WTC11 (cell line): Measurements from ENCODE around the gene HOXC11. TPM values are rescaled to one million over a fixed set of nuclear protein-coding genes. Genes with fewer than 3 reads are reported as not detected.

Experiments used
- ATAC-seq: fragments of 200-7000 bp; cut with Tn5 transposase; 2 replicates; pipeline ENCODE4 v1.10.0; 2021; ENCODE audit warnings: mild to moderate bottlenecking, moderate library complexity
- CTCF ChIA-PET: fragments of 300-600 bp; sonication (Branson Sonifier 250); formaldehyde crosslinking; loops from one replicate; lab custom pipeline; 2021; ENCODE audit warnings: antibody characterized with exemption; lab: Charles Lee
- POLR2A ChIA-PET: fragments of 350-600 bp; sonication (Branson Sonifier 250); formaldehyde crosslinking; loops from one replicate; lab custom pipeline; 2021; ENCODE audit warnings: antibody characterized with exemption; lab: Charles Lee
- DNase-seq: peaks from one replicate; pipeline ENCODE4 v3.0.0; 2021; ENCODE audit warnings: low spot score
- H3K27ac Mint-ChIP-seq: 2 replicates; pipeline ENCODE4 v1.8.0; 2021; ENCODE audit warnings: mixed read lengths
- H3K27me3 Mint-ChIP-seq: 2 replicates; pipeline ENCODE4 v1.8.0; 2021; ENCODE audit warnings: low read depth, mild to moderate bottlenecking, moderate library complexity, mixed read lengths
- H3K36me3 Mint-ChIP-seq: 2 replicates; pipeline ENCODE4 v1.8.0; 2021; ENCODE audit warnings: mixed read lengths
- H3K4me1 Mint-ChIP-seq: 2 replicates; pipeline ENCODE4 v1.8.0; 2022; ENCODE audit warnings: mixed read lengths
- H3K4me3 Mint-ChIP-seq: 2 replicates; pipeline ENCODE4 v1.8.0; 2021; ENCODE audit warnings: mild to moderate bottlenecking, moderate library complexity, mixed read lengths
- H3K9me3 Mint-ChIP-seq: 2 replicates; pipeline ENCODE4 v1.8.0; 2021; ENCODE audit warnings: mixed read lengths
- CREB1 ChIP-seq: sonication (generic); formaldehyde crosslinking; IDR thresholded peaks from 2 replicates; pipeline ENCODE4 v1.8.0; 2023; ENCODE audit warnings: mild to moderate bottlenecking, missing genetic modification reagents
- E2F5 ChIP-seq: sonication (generic); formaldehyde crosslinking; IDR thresholded peaks from 2 replicates; pipeline ENCODE4 v1.8.1; 2022; ENCODE audit warnings: mild to moderate bottlenecking, moderate library complexity, missing genetic modification reagents
- FOXK1 ChIP-seq: sonication (generic); formaldehyde crosslinking; IDR thresholded peaks from 2 replicates; pipeline ENCODE4 v1.8.0; 2022; ENCODE audit warnings: mild to moderate bottlenecking, moderate library complexity, missing genetic modification reagents
- HMGA2 ChIP-seq: fragments of 250-450 bp; sonication (Bioruptor Pico); IDR thresholded peaks from 2 replicates; pipeline ENCODE4 v1.4.0; 2021; ENCODE audit warnings: mild to moderate bottlenecking, moderate library complexity
- NFE2L1 ChIP-seq: sonication (generic); formaldehyde crosslinking; IDR thresholded peaks from 2 replicates; pipeline ENCODE4 v1.8.1; 2023; ENCODE audit warnings: missing genetic modification reagents
- NFYB ChIP-seq: sonication (generic); formaldehyde crosslinking; conservative IDR thresholded peaks from 2 replicates; pipeline ENCODE4 v1.8.0; 2022; ENCODE audit warnings: low read depth, missing genetic modification reagents
- OVOL2 ChIP-seq: fragments of 250-450 bp; sonication (Bioruptor Pico); IDR thresholded peaks from 2 replicates; pipeline ENCODE4 v1.9.0; 2021; ENCODE audit warnings: mild to moderate bottlenecking, borderline replicate concordance
- SMAD3 ChIP-seq: sonication (generic); formaldehyde crosslinking; IDR thresholded peaks from 2 replicates; pipeline ENCODE4 v1.8.0; 2022; ENCODE audit warnings: missing genetic modification reagents, mild to moderate bottlenecking, borderline replicate concordance
- TCF7 ChIP-seq: sonication (generic); formaldehyde crosslinking; IDR thresholded peaks from 2 replicates; pipeline ENCODE4 v1.8.0; 2022; ENCODE audit warnings: mild to moderate bottlenecking, low read depth, missing genetic modification reagents, moderate library complexity
- TP53 ChIP-seq: sonication (generic); formaldehyde crosslinking; IDR thresholded peaks from 2 replicates; pipeline ENCODE4 v1.8.1; 2023; ENCODE audit warnings: mild to moderate bottlenecking, missing genetic modification reagents
- ZBTB43 ChIP-seq: sonication (generic); formaldehyde crosslinking; IDR thresholded peaks from 2 replicates; pipeline ENCODE4 v1.8.1; 2023; ENCODE audit warnings: mild to moderate bottlenecking, missing genetic modification reagents
- ZNF232 ChIP-seq: sonication (generic); formaldehyde crosslinking; IDR thresholded peaks from 2 replicates; pipeline ENCODE4 v1.8.0; 2022; ENCODE audit warnings: mild to moderate bottlenecking, missing genetic modification reagents
- ZNF263 ChIP-seq: sonication (generic); formaldehyde crosslinking; IDR thresholded peaks from 2 replicates; pipeline ENCODE4 v1.8.1; 2022; ENCODE audit warnings: low read depth, mild to moderate bottlenecking, moderate library complexity, missing genetic modification reagents
- ZNF396 ChIP-seq: fragments of 250-450 bp; sonication (Bioruptor Pico); IDR thresholded peaks from 2 replicates; pipeline ENCODE4 v1.8.0; 2021; ENCODE audit warnings: mild to moderate bottlenecking, moderate library complexity, borderline replicate concordance
- ZNF416 ChIP-seq: fragments of 250-450 bp; sonication (Bioruptor Pico); IDR thresholded peaks from 2 replicates; pipeline ENCODE4 v1.9.0; 2021; ENCODE audit warnings: mild to moderate bottlenecking, inconsistent platforms
- total RNA-seq: library from RNA; stranded (reverse); gene quantifications from 3 replicates; pipeline ENCODE4 v1.2.3, GENCODE V29; 2021
- TF ChIP-seq, protein P1 (sequence below): sonication (generic); formaldehyde crosslinking; IDR thresholded peaks from 2 replicates; pipeline ENCODE4 v1.8.0; 2022; ENCODE audit warnings: mild to moderate bottlenecking, missing genetic modification reagents
- TF ChIP-seq, protein P2 (sequence below): sonication (generic); formaldehyde crosslinking; IDR thresholded peaks from 2 replicates; pipeline ENCODE4 v1.8.1; 2023; ENCODE audit warnings: mild to moderate bottlenecking, missing genetic modification reagents, borderline replicate concordance
- TF ChIP-seq, protein P3 (sequence below): sonication (generic); formaldehyde crosslinking; IDR thresholded peaks from 2 replicates; pipeline ENCODE4 v1.8.1; 2022; ENCODE audit warnings: low read depth, mild to moderate bottlenecking, moderate library complexity, missing genetic modification reagents, borderline replicate concordance
- TF ChIP-seq, protein P4 (sequence below): fragments of 250-450 bp; sonication (Bioruptor Pico); IDR thresholded peaks from 2 replicates; pipeline ENCODE4 v1.9.0; 2021; ENCODE audit warnings: mild to moderate bottlenecking
- TF ChIP-seq, protein P5 (sequence below): fragments of 250-450 bp; sonication (Bioruptor Pico); IDR thresholded peaks from 2 replicates; pipeline ENCODE4 v1.9.0; 2021; ENCODE audit warnings: moderate library complexity, mild to moderate bottlenecking, inconsistent platforms, borderline replicate concordance
- TF ChIP-seq, protein P6 (sequence below): fragments of 250-450 bp; sonication (Bioruptor Pico); IDR thresholded peaks from 2 replicates; pipeline ENCODE4 v1.9.0; 2021; ENCODE audit warnings: mild to moderate bottlenecking, borderline replicate concordance

Gene HOXC11
- total RNA-seq, 1 experiment from 2014 or later, result not detected

DNA sequence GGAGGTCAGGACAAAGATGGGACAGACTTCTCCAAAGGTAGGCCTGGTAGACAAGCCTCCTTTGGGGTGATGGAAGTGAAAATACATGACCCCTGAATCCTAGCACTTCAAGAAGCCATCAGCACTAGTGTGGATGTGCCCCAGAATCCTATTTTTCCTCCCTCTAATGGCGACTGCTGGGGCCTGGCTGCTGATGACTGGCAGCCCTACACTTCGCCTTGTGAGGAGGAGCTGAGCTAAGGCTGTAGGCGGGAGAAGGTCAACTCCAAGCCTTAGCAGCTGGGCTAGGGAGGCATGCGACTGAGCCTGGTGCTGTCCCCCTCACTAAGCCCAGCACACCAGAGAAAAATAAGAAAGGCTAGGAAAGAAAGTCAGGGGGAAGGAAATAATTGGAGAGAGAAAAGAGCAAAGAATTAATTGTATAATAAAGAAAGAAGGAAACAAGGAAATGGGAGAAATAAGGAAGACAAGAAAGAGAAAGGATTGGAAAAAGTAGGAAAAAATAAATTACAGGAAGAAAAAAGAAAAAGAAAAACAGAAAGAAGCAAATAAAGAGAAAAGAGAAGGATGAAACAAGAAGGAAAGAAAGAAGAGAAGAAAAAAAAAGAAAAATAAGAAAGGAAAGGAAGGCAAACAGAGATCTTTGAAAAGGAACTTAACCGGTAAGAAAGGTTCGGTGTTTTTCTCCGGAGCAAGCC, 7.3 kb downstream of the HOXC11 start:
- POLR2A ChIA-PET, result no interaction called here
- Mint-ChIP-seq H3K9me3 (no peaks in the 10 kb centered on the region), H3K27me3 (peaks cover 100% of the 10 kb centered on the region), H3K4me3 (no peak overlapping the region), H3K27ac (no peak overlapping the region), H3K4me1 (peaks cover 27% of the 10 kb centered on the region)
- ATAC-seq (no peak), DNase-seq (no peak)
- TF ChIP-seq NFE2L1 (no peak), SMAD3 (no peak), TP53 (CRISPR knock-in tag) (no peak), TCF7 (CRISPR knock-in tag) (no peak), OVOL2 (no peak), FOXK1 (CRISPR knock-in tag) (no peak), ZNF232 (CRISPR knock-in tag) (no peak)
- TF ChIP-seq, protein P1, sequence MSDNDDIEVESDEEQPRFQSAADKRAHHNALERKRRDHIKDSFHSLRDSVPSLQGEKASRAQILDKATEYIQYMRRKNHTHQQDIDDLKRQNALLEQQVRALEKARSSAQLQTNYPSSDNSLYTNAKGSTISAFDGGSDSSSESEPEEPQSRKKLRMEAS (CRISPR knock-in tag), result no peak
- TF ChIP-seq, protein P2, sequence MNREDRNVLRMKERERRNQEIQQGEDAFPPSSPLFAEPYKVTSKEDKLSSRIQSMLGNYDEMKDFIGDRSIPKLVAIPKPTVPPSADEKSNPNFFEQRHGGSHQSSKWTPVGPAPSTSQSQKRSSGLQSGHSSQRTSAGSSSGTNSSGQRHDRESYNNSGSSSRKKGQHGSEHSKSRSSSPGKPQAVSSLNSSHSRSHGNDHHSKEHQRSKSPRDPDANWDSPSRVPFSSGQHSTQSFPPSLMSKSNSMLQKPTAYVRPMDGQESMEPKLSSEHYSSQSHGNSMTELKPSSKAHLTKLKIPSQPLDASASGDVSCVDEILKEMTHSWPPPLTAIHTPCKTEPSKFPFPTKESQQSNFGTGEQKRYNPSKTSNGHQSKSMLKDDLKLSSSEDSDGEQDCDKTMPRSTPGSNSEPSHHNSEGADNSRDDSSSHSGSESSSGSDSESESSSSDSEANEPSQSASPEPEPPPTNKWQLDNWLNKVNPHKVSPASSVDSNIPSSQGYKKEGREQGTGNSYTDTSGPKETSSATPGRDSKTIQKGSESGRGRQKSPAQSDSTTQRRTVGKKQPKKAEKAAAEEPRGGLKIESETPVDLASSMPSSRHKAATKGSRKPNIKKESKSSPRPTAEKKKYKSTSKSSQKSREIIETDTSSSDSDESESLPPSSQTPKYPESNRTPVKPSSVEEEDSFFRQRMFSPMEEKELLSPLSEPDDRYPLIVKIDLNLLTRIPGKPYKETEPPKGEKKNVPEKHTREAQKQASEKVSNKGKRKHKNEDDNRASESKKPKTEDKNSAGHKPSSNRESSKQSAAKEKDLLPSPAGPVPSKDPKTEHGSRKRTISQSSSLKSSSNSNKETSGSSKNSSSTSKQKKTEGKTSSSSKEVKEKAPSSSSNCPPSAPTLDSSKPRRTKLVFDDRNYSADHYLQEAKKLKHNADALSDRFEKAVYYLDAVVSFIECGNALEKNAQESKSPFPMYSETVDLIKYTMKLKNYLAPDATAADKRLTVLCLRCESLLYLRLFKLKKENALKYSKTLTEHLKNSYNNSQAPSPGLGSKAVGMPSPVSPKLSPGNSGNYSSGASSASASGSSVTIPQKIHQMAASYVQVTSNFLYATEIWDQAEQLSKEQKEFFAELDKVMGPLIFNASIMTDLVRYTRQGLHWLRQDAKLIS (CRISPR knock-in tag), result no peak
- TF ChIP-seq, protein P3, sequence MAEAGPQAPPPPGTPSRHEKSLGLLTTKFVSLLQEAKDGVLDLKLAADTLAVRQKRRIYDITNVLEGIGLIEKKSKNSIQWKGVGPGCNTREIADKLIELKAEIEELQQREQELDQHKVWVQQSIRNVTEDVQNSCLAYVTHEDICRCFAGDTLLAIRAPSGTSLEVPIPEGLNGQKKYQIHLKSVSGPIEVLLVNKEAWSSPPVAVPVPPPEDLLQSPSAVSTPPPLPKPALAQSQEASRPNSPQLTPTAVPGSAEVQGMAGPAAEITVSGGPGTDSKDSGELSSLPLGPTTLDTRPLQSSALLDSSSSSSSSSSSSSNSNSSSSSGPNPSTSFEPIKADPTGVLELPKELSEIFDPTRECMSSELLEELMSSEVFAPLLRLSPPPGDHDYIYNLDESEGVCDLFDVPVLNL (CRISPR knock-in tag), result no peak
- TF ChIP-seq, all 79 proteins: peak for 0
- no peaks in the 10 kb centered on the region for H3K36me3 Mint-ChIP-seq
- CTCF ChIA-PET, result interaction anchor here (1.1 to 1.5 kb wide), 3 partner anchors 25 to 228 kb away, joined by 3 read pairs; no protein-coding TSS in a partner anchor

DNA sequence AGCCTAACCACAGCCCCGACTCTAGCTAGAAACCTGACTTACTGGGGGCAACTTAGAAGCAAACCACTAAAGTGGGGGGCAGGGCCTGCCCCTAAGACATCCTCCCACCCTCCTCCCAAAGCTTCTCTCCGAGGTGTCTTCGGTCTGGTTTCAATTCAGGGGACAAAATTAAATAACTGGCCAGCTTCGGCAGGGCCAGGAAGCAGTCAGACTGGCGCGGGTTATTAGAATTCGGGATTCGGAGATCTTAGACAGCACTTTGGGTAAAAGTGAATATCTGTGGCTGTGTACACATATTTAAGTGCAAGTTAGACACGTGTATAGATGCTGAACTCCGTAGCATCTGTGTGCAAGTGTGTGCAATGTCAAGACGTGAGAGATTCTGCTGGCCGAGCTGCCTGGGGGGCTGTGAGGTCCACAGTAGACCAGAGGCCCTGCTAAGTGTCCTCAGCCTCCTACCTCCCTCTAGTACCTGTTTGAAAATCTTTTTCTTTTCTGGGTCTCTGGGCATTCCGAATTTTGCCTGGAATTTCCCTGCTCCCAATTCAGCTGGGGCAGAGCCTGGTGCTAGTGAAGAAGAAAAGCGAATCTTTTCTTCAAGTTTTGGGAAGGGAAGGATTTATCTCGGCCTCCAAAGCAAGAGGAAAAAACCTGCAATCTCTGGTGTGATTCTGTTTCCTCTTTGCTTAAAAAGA, 8.0 kb downstream of the HOXC11 start:
- CTCF ChIA-PET, result interaction anchor here (1.1 to 1.3 kb wide), 3 partner anchors 25 to 220 kb away, joined by 3 read pairs; no protein-coding TSS in a partner anchor
- TF ChIP-seq, protein P4, sequence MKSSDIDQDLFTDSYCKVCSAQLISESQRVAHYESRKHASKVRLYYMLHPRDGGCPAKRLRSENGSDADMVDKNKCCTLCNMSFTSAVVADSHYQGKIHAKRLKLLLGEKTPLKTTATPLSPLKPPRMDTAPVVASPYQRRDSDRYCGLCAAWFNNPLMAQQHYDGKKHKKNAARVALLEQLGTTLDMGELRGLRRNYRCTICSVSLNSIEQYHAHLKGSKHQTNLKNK (CRISPR knock-in tag), result no peak
- no peak for TF ChIP-seq NFYB (CRISPR knock-in tag)
- TF ChIP-seq ZNF396 (CRISPR knock-in tag), result no peak
- TF ChIP-seq, protein P5, sequence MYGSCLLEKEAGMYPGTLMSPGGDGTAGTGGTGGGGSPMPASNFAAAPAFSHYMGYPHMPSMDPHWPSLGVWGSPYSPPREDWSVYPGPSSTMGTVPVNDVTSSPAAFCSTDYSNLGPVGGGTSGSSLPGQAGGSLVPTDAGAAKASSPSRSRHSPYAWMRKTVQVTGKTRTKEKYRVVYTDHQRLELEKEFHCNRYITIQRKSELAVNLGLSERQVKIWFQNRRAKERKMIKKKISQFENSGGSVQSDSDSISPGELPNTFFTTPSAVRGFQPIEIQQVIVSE, result no peak
- no peak for TF ChIP-seq CREB1 (CRISPR knock-in tag)
- TF ChIP-seq E2F5 (CRISPR knock-in tag), result no peak
- TF ChIP-seq HMGA2 (CRISPR knock-in tag), result no peak
- TF ChIP-seq, protein P6, sequence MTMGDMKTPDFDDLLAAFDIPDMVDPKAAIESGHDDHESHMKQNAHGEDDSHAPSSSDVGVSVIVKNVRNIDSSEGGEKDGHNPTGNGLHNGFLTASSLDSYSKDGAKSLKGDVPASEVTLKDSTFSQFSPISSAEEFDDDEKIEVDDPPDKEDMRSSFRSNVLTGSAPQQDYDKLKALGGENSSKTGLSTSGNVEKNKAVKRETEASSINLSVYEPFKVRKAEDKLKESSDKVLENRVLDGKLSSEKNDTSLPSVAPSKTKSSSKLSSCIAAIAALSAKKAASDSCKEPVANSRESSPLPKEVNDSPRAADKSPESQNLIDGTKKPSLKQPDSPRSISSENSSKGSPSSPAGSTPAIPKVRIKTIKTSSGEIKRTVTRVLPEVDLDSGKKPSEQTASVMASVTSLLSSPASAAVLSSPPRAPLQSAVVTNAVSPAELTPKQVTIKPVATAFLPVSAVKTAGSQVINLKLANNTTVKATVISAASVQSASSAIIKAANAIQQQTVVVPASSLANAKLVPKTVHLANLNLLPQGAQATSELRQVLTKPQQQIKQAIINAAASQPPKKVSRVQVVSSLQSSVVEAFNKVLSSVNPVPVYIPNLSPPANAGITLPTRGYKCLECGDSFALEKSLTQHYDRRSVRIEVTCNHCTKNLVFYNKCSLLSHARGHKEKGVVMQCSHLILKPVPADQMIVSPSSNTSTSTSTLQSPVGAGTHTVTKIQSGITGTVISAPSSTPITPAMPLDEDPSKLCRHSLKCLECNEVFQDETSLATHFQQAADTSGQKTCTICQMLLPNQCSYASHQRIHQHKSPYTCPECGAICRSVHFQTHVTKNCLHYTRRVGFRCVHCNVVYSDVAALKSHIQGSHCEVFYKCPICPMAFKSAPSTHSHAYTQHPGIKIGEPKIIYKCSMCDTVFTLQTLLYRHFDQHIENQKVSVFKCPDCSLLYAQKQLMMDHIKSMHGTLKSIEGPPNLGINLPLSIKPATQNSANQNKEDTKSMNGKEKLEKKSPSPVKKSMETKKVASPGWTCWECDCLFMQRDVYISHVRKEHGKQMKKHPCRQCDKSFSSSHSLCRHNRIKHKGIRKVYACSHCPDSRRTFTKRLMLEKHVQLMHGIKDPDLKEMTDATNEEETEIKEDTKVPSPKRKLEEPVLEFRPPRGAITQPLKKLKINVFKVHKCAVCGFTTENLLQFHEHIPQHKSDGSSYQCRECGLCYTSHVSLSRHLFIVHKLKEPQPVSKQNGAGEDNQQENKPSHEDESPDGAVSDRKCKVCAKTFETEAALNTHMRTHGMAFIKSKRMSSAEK (CRISPR knock-in tag), result no peak
- no peak for TF ChIP-seq ZNF416 (CRISPR knock-in tag)
- TF ChIP-seq ZBTB43 (CRISPR knock-in tag), result no peak
- no peak for TF ChIP-seq ZNF263

More for the DNA sequence above, 8.0 kb downstream of the HOXC11 start:
- H3K27ac Mint-ChIP-seq, result no peak overlapping the region
- H3K36me3 Mint-ChIP-seq, result no peaks in the 10 kb centered on the region
- DNase-seq, result no peak
- POLR2A ChIA-PET, result no interaction called here
- H3K4me3 Mint-ChIP-seq, result no peak overlapping the region
- H3K4me1 Mint-ChIP-seq, result peaks cover 23% of the 10 kb centered on the region
- no peaks in the 10 kb centered on the region for H3K9me3 Mint-ChIP-seq
- H3K27me3 Mint-ChIP-seq, result peaks cover 100% of the 10 kb centered on the region
- ATAC-seq, result no peak
